Measurements from ENCODE around the gene SCNM1. TPM values are rescaled to one million over a fixed set of nuclear protein-coding genes. Genes with fewer than 3 reads are reported as not detected.

SCNM1 gene
- total and polyA plus RNA-seq, 2 donors (not counting 1 experiment from before 2014, with no cell fraction given) = 29.2 to 29.7 TPM

DNA sequence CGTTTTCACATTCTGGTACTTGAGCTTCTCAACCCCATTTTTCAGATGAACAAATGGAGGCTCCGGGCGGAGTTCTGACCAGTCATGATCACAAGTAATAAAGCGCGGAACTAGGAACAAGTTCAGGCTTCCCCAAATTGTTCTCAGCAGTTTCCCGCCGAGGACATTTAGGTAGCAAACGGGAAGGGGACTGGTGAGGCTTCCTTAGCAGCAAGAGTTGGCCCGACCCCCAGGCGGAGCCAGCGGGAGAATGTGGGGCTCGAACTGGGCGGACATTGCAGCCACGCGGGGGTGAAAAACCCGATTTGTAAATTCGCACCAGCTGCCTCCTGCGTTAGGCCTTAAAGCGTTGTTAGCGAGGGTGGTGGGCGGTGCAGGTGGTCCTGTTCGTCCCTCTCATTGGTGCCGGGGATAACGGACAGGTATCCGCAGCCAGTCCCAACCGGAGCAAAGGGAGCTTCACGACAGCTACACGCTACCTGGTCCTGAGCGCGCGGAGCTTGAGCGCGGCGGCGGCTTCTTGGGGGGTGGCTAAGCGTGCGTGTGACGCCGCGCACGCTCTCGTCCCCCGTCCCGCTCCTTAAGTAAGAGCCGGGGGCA lies 34.9 kb upstream of the SCNM1 start:
- DNase-seq (ENCODE audit: low read depth in 2 of 2) = peak; percentile 88 to 91
- Histone ChIP-seq H3K27me3 (ENCODE audit: control insufficient read depth, insufficient read depth, low read length) (no peaks in the 10 kb centered on the region), H4K20me1 (ENCODE audit: control insufficient read depth, extremely low read depth, insufficient read depth, low read length) (no peaks in the 10 kb centered on the region), H2AFZ (ENCODE audit: low read length) (peak overlapping the region; percentile 15), H3K27ac (ENCODE audit: insufficient read depth, low read length) (no peak overlapping the region), H3K4me1 (ENCODE audit: control insufficient read depth, extremely low read depth, insufficient read depth, low read length) (peaks cover 6% of the 10 kb centered on the region), H3K4me3 (replicated peaks in 1 of 4; ENCODE audit: control extremely low read depth in 1 of 4, insufficient read depth in 1 of 4, low read depth in 3 of 4, low read length in 4 of 4) (peak overlapping the region; percentile 29 to 47 (median 40)), H3K79me2 (ENCODE audit: control insufficient read depth, insufficient read depth, low read length) (no peaks in the 10 kb centered on the region), H3K9me3 (ENCODE audit: control insufficient read depth, insufficient read depth, low read depth, low read length) (no peaks in the 10 kb centered on the region), H3K4me2 (ENCODE audit: extremely low read depth, insufficient read depth, low read length) (peak overlapping the region; percentile 21), H3K36me3 (ENCODE audit: control insufficient read depth, insufficient read depth, low read length) (no peaks in the 10 kb centered on the region), H3K9ac (ENCODE audit: insufficient read depth, low read length) (no peak overlapping the region)
- no peak for TF ChIP-seq EZH2 (IDR thresholded peaks at IDR 0.05; ENCODE audit: low read length, missing control alignments)
- TF ChIP-seq, protein P1, sequence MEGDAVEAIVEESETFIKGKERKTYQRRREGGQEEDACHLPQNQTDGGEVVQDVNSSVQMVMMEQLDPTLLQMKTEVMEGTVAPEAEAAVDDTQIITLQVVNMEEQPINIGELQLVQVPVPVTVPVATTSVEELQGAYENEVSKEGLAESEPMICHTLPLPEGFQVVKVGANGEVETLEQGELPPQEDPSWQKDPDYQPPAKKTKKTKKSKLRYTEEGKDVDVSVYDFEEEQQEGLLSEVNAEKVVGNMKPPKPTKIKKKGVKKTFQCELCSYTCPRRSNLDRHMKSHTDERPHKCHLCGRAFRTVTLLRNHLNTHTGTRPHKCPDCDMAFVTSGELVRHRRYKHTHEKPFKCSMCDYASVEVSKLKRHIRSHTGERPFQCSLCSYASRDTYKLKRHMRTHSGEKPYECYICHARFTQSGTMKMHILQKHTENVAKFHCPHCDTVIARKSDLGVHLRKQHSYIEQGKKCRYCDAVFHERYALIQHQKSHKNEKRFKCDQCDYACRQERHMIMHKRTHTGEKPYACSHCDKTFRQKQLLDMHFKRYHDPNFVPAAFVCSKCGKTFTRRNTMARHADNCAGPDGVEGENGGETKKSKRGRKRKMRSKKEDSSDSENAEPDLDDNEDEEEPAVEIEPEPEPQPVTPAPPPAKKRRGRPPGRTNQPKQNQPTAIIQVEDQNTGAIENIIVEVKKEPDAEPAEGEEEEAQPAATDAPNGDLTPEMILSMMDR (conservative IDR thresholded peaks at IDR 0.05 in 1 of 2, IDR thresholded peaks at IDR 0.05 in 1 of 2; ENCODE audit: low read depth in 1 of 2, low read length in 2 of 2) = peak in 1 of 2 donors; percentile 2

DNA sequence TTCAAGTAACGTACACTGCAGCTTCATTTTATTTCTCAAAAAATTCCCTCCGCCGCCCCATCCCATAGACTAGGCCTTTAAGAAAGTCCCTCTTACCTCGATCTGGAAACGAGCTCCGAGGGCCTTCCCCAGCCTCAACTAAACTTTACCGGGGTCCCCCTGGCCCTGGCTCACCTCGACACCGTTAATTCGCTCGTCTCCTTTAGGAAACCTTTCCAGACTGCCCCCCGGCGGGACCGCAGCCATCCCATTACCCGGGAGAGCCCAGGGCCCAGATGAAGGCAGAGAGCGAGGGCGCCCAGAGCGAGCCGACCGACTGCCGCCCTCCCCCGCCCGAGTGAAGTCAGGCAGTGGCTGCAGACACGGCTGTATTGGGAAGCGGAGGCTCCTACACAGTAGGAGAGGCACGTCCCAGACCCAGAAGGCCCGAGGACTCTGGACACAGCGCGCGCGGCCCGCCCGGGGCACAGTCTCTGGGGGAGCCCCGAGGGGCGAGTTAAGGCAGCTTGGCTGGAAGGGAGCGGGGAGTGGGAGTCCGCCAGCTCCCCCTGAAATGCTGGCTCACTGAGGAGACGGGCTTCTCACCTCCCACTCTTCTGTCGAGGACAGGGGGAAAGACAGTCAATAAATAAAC lies 34.1 kb upstream of the SCNM1 start:
- Histone ChIP-seq H3K4me1 (ENCODE audit: control insufficient read depth, extremely low read depth, insufficient read depth, low read length) (peaks cover 6% of the 10 kb centered on the region), H3K27ac (ENCODE audit: insufficient read depth, low read length) (no peak overlapping the region), H3K4me3 (replicated peaks in 1 of 4; ENCODE audit: control extremely low read depth in 1 of 4, insufficient read depth in 1 of 4, low read depth in 3 of 4, low read length in 4 of 4) (peak overlapping the region; percentile 29 to 47 (median 40)), H3K36me3 (ENCODE audit: control insufficient read depth, insufficient read depth, low read length) (no peaks in the 10 kb centered on the region), H3K79me2 (ENCODE audit: control insufficient read depth, insufficient read depth, low read length) (no peaks in the 10 kb centered on the region), H3K9ac (ENCODE audit: insufficient read depth, low read length) (no peak overlapping the region), H2AFZ (ENCODE audit: low read length) (peak overlapping the region; percentile 15), H3K9me3 (ENCODE audit: control insufficient read depth, insufficient read depth, low read depth, low read length) (no peaks in the 10 kb centered on the region), H4K20me1 (ENCODE audit: control insufficient read depth, extremely low read depth, insufficient read depth, low read length) (no peaks in the 10 kb centered on the region), H3K4me2 (ENCODE audit: extremely low read depth, insufficient read depth, low read length) (peak overlapping the region; percentile 21), H3K27me3 (ENCODE audit: control insufficient read depth, insufficient read depth, low read length) (no peaks in the 10 kb centered on the region)
- DNase-seq (ENCODE audit: low read depth in 2 of 2) = peak in 1 of 2 donors; percentile 30
- TF ChIP-seq, protein P1 (conservative IDR thresholded peaks at IDR 0.05 in 1 of 2, IDR thresholded peaks at IDR 0.05 in 1 of 2; ENCODE audit: low read depth in 1 of 2, low read length in 2 of 2) = no peak
- no peak for TF ChIP-seq EZH2 (IDR thresholded peaks at IDR 0.05; ENCODE audit: low read length, missing control alignments)

DNA sequence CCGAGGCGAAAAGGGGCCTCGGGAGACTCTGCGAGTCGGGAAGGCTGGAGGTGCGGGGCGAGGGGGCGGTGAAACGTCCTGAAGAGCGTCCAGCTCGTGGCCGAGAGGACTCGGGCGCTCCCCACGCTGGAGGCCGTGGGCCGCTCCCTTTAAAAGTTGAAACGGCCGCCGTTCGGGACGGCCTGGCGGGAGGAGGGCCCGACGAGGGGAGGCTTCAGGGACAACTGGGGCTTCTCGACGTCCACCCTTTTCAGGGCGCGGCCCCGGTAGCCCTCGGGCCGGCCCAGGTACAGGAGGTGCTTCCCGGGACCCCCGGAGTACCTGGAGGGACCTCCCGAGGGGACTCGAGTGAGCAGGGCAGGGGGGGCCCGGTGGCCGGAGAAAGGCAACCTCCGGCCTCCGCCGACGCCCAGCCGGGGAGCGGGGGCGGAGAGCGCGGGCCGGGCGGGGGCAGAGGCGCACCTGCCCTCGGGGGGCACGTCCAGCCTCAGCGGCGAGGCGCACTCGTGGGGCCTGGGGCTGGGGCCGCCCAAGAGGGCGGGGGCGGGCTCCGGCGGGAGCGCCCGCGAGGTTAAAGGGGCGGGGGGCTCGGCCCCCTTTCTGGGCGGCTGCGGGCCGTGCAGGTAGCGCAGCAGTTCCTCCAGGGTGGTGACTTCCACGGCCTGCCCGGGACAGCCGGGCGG lies 33.5 kb upstream of the SCNM1 start:
- no peak overlapping the region for H3K4me2 ChIP-seq (ENCODE audit: extremely low read depth, insufficient read depth, low read length)
- DNase-seq (ENCODE audit: low read depth in 2 of 2) = no peak
- H3K27me3 ChIP-seq (ENCODE audit: control insufficient read depth, insufficient read depth, low read length) = no peaks in the 10 kb centered on the region
- H3K9ac ChIP-seq (ENCODE audit: insufficient read depth, low read length) = no peak overlapping the region
- H3K79me2 ChIP-seq (ENCODE audit: control insufficient read depth, insufficient read depth, low read length) = no peaks in the 10 kb centered on the region
- no peaks in the 10 kb centered on the region for H4K20me1 ChIP-seq (ENCODE audit: control insufficient read depth, extremely low read depth, insufficient read depth, low read length)
- H3K4me3 ChIP-seq (replicated peaks in 1 of 4; ENCODE audit: control extremely low read depth in 1 of 4, insufficient read depth in 1 of 4, low read depth in 3 of 4, low read length in 4 of 4) = no peak overlapping the region
- H3K27ac ChIP-seq (ENCODE audit: insufficient read depth, low read length) = no peak overlapping the region
- H3K9me3 ChIP-seq (ENCODE audit: control insufficient read depth, insufficient read depth, low read depth, low read length) = no peaks in the 10 kb centered on the region
- TF ChIP-seq, protein P1 (conservative IDR thresholded peaks at IDR 0.05 in 1 of 2, IDR thresholded peaks at IDR 0.05 in 1 of 2; ENCODE audit: low read depth in 1 of 2, low read length in 2 of 2) = no peak
- TF ChIP-seq EZH2 (IDR thresholded peaks at IDR 0.05; ENCODE audit: low read length, missing control alignments) = no peak
- peaks cover 6% of the 10 kb centered on the region for H3K4me1 ChIP-seq (ENCODE audit: control insufficient read depth, extremely low read depth, insufficient read depth, low read length)
- H2AFZ ChIP-seq (ENCODE audit: low read length) = no peak overlapping the region
- no peaks in the 10 kb centered on the region for H3K36me3 ChIP-seq (ENCODE audit: control insufficient read depth, insufficient read depth, low read length)
